ENCODE data around the gene PRKD3.

Gene PRKD3

DNA sequence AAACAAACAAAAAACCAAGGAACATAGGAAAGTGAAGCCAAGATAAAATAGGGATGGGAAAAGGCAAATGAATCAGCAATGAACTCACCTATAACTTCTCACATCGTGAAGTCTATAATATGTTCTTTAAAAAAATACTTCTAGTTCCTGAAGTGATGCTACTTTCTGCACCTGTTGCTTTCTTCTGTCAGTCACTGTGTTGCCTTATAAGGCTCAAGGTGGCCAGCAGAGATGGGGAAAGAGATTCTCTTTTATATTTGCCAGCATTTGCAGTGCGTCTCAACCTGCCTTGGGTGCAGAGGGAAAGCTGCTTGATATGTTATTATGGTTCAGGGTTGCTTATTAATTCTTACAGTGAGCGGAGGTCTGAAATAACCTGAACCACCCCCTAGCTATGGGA is 33.8 kb upstream of the PRKD3 start:
- H3K4me1 ChIP-seq, result peaks cover 7% of the 10 kb centered on the region; the same call in 1 of the 2 replicates
- TF ChIP-seq Cebpa-rat (IDR thresholded peaks at IDR 0.05), result no peak

DNA sequence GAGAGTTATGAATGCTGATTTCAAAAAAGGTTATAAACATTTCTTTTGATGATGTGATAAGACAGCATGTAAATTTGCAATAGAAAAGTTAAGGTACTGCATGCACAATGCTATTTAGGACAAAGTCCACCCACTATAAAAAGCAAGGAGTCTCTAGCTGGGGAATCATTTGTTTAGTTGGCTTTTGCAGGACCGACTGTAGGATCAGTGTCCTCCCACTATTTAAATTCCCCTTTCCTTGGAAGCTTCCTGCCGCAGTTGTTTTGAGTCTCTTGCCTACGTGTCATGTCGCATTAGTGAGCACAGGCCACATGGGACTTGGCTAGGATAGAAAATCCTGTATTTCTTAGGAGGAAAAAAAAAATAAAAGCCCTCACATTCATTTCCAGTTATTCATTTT is 32.9 kb upstream of the PRKD3 start:
- no peak overlapping the region for H3K4me2 ChIP-seq
- no peaks in the 10 kb centered on the region for H3K27me3 ChIP-seq
- no peaks in the 10 kb centered on the region for H3K9me3 ChIP-seq
- no peak overlapping the region for H3K9ac ChIP-seq
- no peaks in the 10 kb centered on the region for H3K36me3 ChIP-seq
- H3K4me3 ChIP-seq, result no peak overlapping the region
- H3K4me1 ChIP-seq, result peaks cover 7% of the 10 kb centered on the region; the same call in 1 of the 2 replicates
- TF ChIP-seq Cebpa-rat (IDR thresholded peaks at IDR 0.05), result no peak
- H3K27ac ChIP-seq, result no peak overlapping the region
- no peaks in the 10 kb centered on the region for H4K20me1 ChIP-seq

More for the DNA sequence above, 33.8 kb upstream of the PRKD3 start:
- Histone ChIP-seq H3K27me3 (no peaks in the 10 kb centered on the region), H3K9me3 (no peaks in the 10 kb centered on the region), H4K20me1 (no peaks in the 10 kb centered on the region), H3K36me3 (no peaks in the 10 kb centered on the region), H3K4me3 (no peak overlapping the region), H3K27ac (no peak overlapping the region), H3K4me2 (peak overlapping the region; percentile 43), H3K9ac (no peak overlapping the region)

- H3K27ac ChIP-seq, result no peak overlapping the region
- no peaks in the 10 kb centered on the region for H3K36me3 ChIP-seq
- H3K4me1 ChIP-seq, result peaks cover 7% of the 10 kb centered on the region; the same call in 1 of the 2 replicates
- H4K20me1 ChIP-seq, result no peaks in the 10 kb centered on the region
- H3K4me2 ChIP-seq, result no peak overlapping the region
- H3K9ac ChIP-seq, result no peak overlapping the region
- H3K27me3 ChIP-seq, result no peaks in the 10 kb centered on the region
- TF ChIP-seq Cebpa-rat (IDR thresholded peaks at IDR 0.05), result no peak
- no peak overlapping the region for H3K4me3 ChIP-seq
- H3K9me3 ChIP-seq, result no peaks in the 10 kb centered on the region
These were observed 32.4 kb upstream of the PRKD3 start for GRCh38 chr2:37357069-37357468.

- TF ChIP-seq Cebpa-rat (IDR thresholded peaks at IDR 0.05), result no peak
- Histone ChIP-seq H3K27me3 (no peaks in the 10 kb centered on the region), H3K36me3 (no peaks in the 10 kb centered on the region), H3K27ac (no peak overlapping the region), H3K4me3 (no peak overlapping the region), H3K4me1 (peaks cover 7% of the 10 kb centered on the region; the same call in 1 of the 2 replicates), H4K20me1 (no peaks in the 10 kb centered on the region), H3K9me3 (no peaks in the 10 kb centered on the region), H3K9ac (no peak overlapping the region), H3K4me2 (no peak overlapping the region)
These were observed 31.7 kb upstream of the PRKD3 start for GRCh38 chr2:37356299-37356698.

DNA sequence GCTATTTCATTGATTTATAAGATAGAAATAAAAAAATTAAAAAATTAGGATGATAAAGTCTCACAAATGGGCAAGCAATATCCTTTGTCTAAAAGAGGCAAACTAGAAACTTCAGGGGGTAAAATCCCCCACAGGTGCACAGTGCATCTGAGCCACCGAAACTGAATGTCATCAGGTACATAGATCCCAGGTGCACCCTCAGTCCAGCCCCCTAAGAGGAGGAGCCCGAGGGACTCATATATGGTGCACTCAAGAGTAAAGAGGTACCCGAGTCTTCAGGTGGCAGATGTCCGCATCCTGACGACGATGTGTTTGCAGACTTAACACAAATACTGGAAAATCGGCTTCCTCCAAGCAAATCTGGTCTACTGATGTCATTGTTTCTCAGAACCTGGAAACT is 31.1 kb upstream of the PRKD3 start:
- Histone ChIP-seq H3K4me1 (peaks cover 10% of the 10 kb centered on the region), H3K4me3 (no peak overlapping the region), H3K4me2 (no peak overlapping the region)

GRCh38 chr2:37354531-37354930 is 29.9 kb upstream of the PRKD3 start:
- peaks cover 22% of the 10 kb centered on the region for H3K4me1 ChIP-seq
- H3K27ac ChIP-seq, result no peak overlapping the region

More for the DNA sequence above, 31.1 kb upstream of the PRKD3 start:
- no peaks in the 10 kb centered on the region for H3K27me3 ChIP-seq
- TF ChIP-seq Cebpa-rat (IDR thresholded peaks at IDR 0.05), result no peak
- H3K9ac ChIP-seq, result no peak overlapping the region
- no peak overlapping the region for H3K27ac ChIP-seq
- no peaks in the 10 kb centered on the region for H3K36me3 ChIP-seq
- no peaks in the 10 kb centered on the region for H4K20me1 ChIP-seq
- H3K9me3 ChIP-seq, result no peaks in the 10 kb centered on the region

GRCh38 chr2:37350034-37350433 is 25.4 kb upstream of the PRKD3 start:
- Histone ChIP-seq H3K36me3 (no peaks in the 10 kb centered on the region), H3K4me1 (peaks cover 27% of the 10 kb centered on the region), H3K4me3 (no peak overlapping the region), H3K27ac (no peak overlapping the region), H3K9me3 (no peaks in the 10 kb centered on the region), H3K4me2 (peak overlapping the region; percentile 66), H3K27me3 (peaks cover 15% of the 10 kb centered on the region), H3K9ac (no peak overlapping the region), H4K20me1 (no peaks in the 10 kb centered on the region)
- peak; percentile 61; the same call in 1 of the 2 replicates for TF ChIP-seq Cebpa-rat (IDR thresholded peaks at IDR 0.05)

More at GRCh38 chr2:37354531-37354930, 29.9 kb upstream of the PRKD3 start:
- no peak overlapping the region for H3K9ac ChIP-seq
- H3K36me3 ChIP-seq, result no peaks in the 10 kb centered on the region
- H3K9me3 ChIP-seq, result no peaks in the 10 kb centered on the region
- H3K27me3 ChIP-seq, result no peaks in the 10 kb centered on the region
- no peak for TF ChIP-seq Cebpa-rat (IDR thresholded peaks at IDR 0.05)
- no peak overlapping the region for H3K4me3 ChIP-seq
- no peak overlapping the region for H3K4me2 ChIP-seq
- H4K20me1 ChIP-seq, result no peaks in the 10 kb centered on the region

- no peak for TF ChIP-seq Cebpa-rat (IDR thresholded peaks at IDR 0.05)
- Histone ChIP-seq H3K4me2 (peak overlapping the region; percentile 66), H3K27me3 (peaks cover 22% of the 10 kb centered on the region), H3K9ac (no peak overlapping the region), H3K9me3 (no peaks in the 10 kb centered on the region), H4K20me1 (no peaks in the 10 kb centered on the region), H3K36me3 (no peaks in the 10 kb centered on the region), H3K27ac (no peak overlapping the region), H3K4me3 (no peak overlapping the region), H3K4me1 (peaks cover 34% of the 10 kb centered on the region)
These were observed 24.7 kb upstream of the PRKD3 start for GRCh38 chr2:37349231-37349860.

DNA sequence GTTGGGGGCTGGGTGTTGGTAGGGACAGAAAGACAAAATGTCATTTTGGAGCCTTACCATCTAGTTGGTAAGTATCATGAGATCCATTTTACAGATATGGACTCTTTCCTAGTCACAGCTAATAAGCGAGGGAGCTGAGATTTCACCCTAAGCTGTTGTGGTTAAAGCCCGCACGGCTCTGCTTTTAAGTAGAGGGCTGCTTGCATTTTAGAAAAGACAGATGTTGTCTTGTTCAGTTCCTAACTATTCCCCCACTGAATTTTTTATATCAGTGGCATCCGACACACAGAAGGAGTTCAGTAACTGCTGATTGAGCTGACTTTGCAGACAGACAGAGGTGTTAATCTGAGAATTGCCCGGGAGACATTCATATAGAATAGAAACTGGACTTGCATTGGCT is 23.5 kb upstream of the PRKD3 start:
- Histone ChIP-seq H4K20me1 (no peaks in the 10 kb centered on the region), H3K4me1 (peaks cover 46% of the 10 kb centered on the region), H3K4me3 (no peak overlapping the region), H3K36me3 (no peaks in the 10 kb centered on the region), H3K9me3 (no peaks in the 10 kb centered on the region), H3K9ac (no peak overlapping the region), H3K27ac (no peak overlapping the region), H3K27me3 (peaks cover 28% of the 10 kb centered on the region), H3K4me2 (no peak overlapping the region)
- no peak for TF ChIP-seq Cebpa-rat (IDR thresholded peaks at IDR 0.05)

DNA sequence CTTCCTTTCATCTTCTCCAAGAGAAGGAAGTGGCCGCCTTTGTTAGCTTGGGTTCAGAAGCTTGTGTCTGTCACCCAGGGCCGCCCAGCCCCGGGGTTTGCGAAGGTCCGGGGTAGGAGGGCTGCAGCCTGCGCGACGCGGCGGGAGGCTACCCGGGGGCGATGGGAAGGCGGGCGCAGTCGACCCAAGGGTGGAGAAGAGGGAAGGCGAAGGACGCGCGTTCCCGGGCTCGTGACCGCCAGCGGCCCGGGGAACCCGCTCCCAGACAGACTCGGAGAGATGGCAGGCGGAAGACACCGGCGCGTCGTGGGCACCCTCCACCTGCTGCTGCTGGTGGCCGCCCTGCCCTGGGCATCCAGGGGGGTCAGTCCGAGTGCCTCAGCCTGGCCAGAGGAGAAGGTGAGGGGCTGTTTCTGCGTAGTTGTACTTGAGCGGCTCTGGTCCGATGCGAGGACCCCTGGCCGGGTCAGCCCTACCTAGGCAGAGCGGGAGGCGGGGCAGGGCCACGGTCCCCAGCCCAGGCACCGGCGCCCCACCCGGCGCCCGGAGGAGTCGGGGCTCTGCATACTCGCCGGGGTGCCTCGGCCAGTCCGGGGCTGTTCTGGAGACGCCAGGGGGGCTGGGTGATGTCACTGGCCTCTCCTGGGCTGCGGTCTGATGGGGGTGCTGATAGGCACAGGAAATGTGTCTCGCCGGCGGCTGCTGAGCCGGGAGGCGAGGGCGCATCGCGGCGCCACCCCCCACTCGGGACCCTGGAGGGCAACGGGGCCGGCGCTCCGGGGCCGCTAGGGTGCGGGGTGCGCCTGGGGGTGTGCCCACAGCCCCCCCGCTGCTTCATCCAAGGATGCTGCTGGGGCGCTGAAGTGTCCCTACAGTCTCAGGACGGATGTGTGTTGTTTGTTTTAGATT is 20.1 kb upstream of the PRKD3 start, which contains the start of gene QPCT:
QPCT (plus strand) TSS at position 178 of the 909 bp plus-strand sequence; CDS start at position 280, 102 bp downstream.
- Histone ChIP-seq H3K9me3 (no peaks in the 10 kb centered on the region), H3K9ac (peak within 1 kb of the TSS; percentile 17; the same call in 1 of the 2 replicates), H3K4me3 (peak within 1 kb of the TSS; percentile 65), H3K4me1 (peaks cover 44% of the 10 kb centered on the region), H3K27ac (no peak within 1 kb of the TSS), H4K20me1 (no peaks in the 10 kb centered on the region), H3K36me3 (no peaks in the 10 kb centered on the region), H3K4me2 (peak within 1 kb of the TSS; percentile 87), H3K27me3 (peaks cover 28% of the 10 kb centered on the region)
- no peak for TF ChIP-seq Cebpa-rat (IDR thresholded peaks at IDR 0.05)
